OCI-LY3 (cell line): ENCODE measurements around the gene ETDB.
"Not testable (repeated sequence)": the region's sequence is repeated elsewhere in the genome, so short reads cannot be mapped to it uniquely, and the experiment has no call there.

ENCODE experiments used
- EZH2phosphoT487 ChIP-seq: fragments of 200-600 bp; shearing (Covaris generic); IDR thresholded peaks from 2 replicates; pipeline ENCODE4 v1.6.1; 2018; ENCODE audit warnings: antibody characterized with exemption, mixed run types, low read depth
- TF ChIP-seq, protein P1 (sequence below): fragments of 200-600, 300-600 bp; sonication (generic); IDR thresholded peaks from 2 replicates; pipeline ENCODE4 v1.5.1; 2014; ENCODE audit warnings: antibody characterized with exemption, low read length, low read depth

GRCh38 chrX:135154688-135155087 is 34.4 kb upstream of the ETDB start:
- TF ChIP-seq, protein P1, sequence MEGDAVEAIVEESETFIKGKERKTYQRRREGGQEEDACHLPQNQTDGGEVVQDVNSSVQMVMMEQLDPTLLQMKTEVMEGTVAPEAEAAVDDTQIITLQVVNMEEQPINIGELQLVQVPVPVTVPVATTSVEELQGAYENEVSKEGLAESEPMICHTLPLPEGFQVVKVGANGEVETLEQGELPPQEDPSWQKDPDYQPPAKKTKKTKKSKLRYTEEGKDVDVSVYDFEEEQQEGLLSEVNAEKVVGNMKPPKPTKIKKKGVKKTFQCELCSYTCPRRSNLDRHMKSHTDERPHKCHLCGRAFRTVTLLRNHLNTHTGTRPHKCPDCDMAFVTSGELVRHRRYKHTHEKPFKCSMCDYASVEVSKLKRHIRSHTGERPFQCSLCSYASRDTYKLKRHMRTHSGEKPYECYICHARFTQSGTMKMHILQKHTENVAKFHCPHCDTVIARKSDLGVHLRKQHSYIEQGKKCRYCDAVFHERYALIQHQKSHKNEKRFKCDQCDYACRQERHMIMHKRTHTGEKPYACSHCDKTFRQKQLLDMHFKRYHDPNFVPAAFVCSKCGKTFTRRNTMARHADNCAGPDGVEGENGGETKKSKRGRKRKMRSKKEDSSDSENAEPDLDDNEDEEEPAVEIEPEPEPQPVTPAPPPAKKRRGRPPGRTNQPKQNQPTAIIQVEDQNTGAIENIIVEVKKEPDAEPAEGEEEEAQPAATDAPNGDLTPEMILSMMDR = not testable (repeated sequence)
- TF ChIP-seq EZH2phosphoT487 = not testable (repeated sequence)
